T1000 (cell line): ENCODE measurements around the gene SERPINE2.
A peak's percentile ranks its signal among the peaks of the same experiment; 100 is the strongest.
"Not testable (repeated sequence)": the region's sequence is repeated elsewhere in the genome, so short reads cannot be mapped to it uniquely, and the experiment has no call there.

Experiments used
- DNase-seq: peaks from one replicate; lab custom pipeline; 2025; ENCODE audit warnings: mixed read lengths; lab: John Stamatoyannopoulos, UW

Gene SERPINE2

GRCh38 chr2:224014336-224014735, 24.8 kb downstream of the SERPINE2 start:
- DNase-seq, result no peak

DNA sequence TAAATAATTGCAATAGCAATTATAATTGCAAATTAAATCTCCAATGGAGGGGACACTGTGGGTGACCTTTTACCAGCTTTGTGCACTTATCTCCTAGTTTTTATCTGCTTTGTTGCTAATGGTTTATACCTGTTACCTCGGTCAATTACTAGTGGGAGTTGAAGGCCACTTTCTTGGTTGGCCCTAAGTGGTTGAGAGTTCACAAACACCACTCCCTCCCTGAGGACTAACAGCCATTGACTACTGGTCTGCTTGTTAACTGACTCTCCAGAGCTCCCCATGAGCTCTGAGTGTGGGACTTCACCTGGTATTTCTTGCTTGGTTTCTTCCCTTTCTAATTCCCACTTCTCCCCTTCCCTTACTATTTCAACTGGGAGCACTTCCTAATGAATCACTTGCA, 27.2 kb downstream of the SERPINE2 start:
- DNase-seq, result no peak

- no peak for DNase-seq
Measured at GRCh38 chr2:224009605-224010315, 29.3 kb downstream of the SERPINE2 start.

GRCh38 chr2:224008702-224009261, 30.3 kb downstream of the SERPINE2 start:
- DNase-seq, result no peak

DNA sequence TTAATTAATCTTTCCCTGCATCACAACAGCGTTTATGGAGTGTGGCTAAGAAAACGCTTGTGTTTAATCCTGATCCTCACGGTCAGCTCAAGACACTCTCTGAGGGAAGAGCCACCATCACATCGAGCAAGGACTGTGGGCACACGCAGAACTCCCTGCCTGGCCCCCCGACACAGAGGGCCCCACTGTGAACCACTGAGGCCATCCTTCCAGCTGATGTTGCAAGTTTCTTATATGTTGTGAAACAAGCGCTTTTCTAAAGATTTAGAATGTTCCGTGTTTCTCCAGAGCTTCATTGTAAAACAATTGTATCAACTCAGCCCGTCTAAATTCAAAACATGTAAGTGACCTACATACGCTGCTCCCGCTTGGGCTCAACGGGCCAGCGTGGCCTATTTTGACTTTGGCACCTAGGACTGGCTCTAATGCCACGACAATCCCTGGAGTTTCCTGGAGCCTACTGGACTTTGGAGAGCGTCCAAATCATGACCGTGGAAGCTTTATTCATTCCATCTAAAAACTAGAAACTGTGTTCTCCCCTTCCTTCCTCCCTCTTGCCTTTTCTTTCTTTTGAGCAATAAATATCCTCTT, 34.9 kb downstream of the SERPINE2 start:
- no peak for DNase-seq

DNA sequence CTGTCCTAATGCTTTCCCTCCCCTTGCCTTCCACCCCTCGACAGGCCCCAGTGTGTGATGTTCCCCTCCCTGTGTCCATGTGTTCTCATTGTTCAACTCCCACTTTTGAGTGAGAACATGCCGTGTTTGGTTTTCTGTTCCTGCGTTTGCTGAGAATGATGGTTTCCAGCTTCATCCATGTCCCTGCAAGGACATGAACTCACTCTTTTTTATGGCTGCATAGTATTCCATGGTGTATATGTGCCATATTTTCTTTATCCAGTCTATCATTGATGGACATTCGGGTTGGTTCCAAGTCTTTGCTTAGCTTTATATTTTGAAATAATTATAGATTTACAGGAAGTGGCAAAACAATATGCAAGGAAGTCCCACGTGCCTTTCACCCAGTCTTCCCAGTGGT, 38.4 kb downstream of the SERPINE2 start:
- not testable (repeated sequence) for DNase-seq

DNA sequence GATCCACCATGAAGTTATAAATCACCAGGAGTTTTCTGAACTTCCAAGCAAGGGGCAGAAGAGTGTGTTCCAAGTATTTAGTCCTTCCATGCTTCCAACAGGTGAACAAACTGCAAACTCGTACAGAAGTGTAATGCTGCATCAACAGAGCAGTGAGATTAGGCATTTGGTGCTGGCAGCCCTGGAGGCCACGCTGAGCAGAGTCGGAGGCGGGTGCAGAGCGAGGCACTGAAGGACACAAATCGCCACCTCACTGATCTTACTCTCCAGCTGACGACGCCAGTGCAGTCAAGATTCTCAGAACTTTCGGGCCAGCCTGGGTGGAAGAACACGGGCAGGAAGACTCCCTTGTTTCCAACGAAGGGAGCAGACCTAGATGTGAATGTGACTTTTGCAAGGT, 39.2 kb downstream of the SERPINE2 start:
- DNase-seq, result no peak

- DNase-seq, result no peak
Measured at GRCh38 chr2:223998948-223999347, 40.1 kb downstream of the SERPINE2 start.

DNA sequence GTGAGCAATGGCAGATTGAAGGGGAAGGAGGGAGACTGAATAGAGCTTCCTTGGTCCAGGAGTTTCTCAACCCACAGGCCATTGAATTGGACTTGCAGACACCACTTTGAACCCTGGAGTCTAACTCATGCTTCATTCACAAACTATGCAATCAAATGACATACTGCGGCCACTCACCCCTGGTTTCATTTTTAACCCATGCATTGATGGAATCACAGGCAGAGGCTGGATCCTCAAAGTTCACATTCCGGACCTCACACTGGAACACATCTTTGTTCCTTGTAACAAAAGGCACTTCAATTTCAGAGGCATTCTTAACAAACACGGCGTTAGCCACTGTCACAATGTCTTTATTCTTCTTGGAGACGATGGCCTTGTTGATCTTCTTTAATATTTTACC, 41.1 kb downstream of the SERPINE2 start:
- DNase-seq, result no peak

DNA sequence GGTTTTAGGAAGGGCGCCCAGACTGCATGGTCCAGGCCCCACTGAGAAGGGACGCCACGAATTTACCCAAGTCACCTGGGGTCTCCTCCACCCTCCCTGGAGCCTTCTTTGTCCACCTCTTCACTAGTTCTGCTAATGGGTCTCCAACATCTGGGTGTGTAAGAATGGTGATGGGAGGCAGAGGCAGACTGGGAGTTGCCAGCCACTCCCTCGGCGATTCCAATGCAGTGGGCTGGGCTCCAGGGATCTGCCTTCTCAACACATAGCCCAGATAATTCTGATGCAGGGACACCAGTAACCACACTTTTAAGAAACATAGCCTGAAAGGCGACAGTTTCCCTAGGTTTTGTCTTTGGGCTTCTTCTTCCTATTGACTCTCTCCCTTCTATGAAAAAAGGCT, 42.7 kb downstream of the SERPINE2 start:
- no peak for DNase-seq

DNA sequence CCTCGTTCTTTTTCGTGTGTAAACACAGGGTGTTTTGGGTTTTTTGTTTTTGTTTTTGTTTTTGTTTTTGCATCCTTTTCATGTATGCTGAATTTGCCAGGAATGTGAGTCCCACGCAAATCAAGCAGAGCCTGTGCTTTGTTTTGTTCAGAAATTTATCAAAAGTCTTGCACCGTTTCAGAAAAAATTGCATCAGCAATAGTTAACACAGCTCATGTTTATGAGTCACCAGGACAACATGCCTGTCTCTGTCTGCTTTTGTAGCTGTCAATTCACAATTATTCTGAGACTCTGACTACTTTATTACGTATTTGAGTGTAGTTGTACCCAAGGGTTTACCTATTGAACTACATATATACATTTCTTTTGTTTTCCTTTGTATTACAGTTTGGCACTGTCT, 43.5 kb downstream of the SERPINE2 start:
- DNase-seq, result no peak

GRCh38 chr2:223994562-223995162, 44.4 kb downstream of the SERPINE2 start:
- DNase-seq, result no peak

DNA sequence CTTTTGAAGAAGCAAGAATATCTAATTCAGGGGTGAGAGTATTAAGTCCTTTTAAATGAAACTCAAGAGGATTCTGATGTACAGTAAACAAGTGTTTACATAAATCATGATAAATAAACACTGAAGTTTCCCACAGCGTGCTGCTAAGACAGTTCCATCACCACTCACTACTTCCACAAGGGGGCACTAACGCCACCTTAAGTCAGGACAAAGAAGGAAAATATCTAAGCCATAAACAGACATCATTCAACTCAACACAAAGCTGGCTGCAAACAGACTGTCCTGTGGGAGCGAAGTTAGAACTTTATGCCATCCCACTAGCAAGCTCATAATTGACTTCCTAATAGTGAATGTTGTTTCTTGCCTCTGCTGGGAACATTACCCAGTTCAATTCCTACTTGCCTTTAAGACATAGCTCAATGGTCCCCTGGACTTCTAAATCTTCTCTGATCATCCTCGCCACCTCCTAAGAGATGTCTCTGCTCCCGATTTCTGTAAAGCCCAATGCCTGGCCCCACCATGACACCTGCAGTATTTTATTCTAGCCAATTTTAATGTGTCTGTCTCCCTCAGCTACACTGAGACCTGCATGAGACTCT, 45.4 kb downstream of the SERPINE2 start:
- DNase-seq, result peak; percentile 26

DNA sequence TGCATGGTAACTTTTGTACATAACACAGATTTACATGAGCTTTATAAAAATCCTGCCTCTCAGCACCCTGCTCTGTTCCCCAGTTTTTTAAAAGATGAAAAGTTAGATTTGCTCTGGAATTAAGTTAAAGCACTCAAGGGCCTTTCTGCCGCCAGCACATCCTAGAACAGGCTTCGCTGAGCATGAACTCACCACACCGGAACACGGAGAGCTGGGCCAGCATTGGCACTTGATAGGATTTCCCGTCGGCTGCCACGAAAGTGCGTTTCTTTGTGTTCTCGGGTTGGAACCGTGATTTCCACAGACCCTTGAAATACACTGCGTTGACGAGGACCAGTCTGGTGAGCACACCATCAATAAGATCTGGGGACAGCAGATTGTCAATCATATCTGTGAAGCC, 47.5 kb downstream of the SERPINE2 start:
- DNase-seq, result no peak

DNA sequence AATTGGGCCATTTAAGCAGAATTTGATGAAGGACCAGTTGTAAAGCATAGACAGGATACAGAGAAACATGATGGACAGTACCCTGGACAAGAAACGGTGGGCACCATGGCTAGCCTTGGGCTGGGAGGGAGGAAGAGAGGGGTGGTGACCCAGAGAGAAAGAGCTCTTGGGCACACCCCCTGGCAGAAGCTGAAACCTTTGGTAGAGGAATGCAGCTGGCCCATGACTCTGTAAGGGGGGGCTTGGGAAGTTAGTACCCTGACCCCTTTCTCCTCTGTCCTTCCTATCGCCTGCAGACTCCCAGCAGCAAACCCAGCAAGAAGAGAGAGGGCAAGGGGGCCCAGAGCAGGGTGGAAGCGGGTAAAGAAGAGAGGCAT, 49.2 kb downstream of the SERPINE2 start:
- DNase-seq, result no peak

- DNase-seq, result no peak
Measured at GRCh38 chr2:223989206-223989855, 49.8 kb downstream of the SERPINE2 start.

DNA sequence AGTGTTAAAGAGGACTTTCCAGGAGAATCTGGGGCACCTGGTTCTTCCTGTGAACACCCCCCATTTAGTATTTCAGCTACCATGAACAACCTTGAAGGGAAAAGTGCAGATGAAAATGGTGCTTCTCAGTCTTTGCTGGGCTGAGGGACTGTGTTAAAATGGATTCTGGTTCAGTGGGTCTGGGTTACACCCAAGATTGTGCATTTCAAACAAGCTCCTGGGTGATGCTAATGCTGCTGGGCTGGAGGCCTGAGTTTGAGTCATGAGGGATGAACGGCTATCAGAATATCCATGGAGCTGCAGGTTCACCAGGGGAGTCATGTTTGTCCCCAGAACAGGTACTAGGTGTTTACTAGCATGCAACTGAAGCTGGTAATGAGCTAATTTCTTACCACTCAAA, 57.8 kb downstream of the SERPINE2 start:
- no peak for DNase-seq

- DNase-seq, result no peak
Measured at GRCh38 chr2:223980803-223981202, 58.3 kb downstream of the SERPINE2 start.

DNA sequence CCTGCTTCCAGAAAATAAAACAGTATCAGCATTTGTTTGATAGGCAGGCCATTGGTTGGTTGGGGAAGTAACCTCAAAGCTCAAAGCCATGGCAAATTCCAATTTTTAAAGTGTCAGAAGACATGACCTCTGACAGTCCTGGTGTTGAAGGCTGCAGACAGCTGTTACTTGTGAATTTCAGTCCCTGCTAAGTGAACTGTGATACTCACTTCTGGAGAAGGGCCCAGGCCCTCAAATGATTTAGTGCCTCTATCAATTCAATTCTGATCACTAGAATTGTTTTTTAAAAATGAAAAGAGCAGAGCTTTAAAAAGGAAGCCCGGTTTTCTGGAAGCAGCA, 58.7 kb downstream of the SERPINE2 start:
- no peak for DNase-seq

DNA sequence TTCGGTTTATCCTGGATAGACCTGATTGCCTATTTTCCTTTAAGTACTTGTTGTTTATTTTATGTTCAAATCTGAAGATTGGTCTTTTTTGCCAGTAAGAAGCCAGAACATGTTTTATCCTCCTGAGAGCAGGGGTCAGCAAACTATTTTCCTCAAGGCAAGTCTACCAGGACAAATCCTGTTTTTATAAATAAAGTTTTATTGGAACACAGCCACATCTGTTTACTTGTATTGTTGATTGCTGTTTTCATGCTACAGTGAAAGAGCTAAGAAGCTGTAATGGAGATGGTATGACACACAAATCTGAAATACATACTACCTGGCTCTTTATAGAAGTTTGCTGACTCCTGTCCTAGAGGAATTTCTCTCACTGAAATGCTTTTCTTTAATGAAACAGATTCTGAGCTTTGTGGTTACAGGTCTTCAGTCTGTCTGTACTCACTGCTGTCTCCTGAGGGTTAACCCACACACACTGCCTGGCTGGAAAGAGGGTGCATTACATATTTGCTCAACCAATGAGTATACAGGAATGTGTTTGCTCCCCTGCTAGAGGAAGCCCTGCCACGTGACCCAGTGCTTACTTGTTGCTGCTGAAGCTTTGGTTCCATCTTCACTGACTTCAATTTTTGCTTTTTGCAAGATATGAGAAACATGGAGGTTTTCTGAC, 59.2 kb downstream of the SERPINE2 start:
- no peak for DNase-seq

- DNase-seq, result no peak
Measured at GRCh38 chr2:223978451-223978850, 60.6 kb downstream of the SERPINE2 start.

DNA sequence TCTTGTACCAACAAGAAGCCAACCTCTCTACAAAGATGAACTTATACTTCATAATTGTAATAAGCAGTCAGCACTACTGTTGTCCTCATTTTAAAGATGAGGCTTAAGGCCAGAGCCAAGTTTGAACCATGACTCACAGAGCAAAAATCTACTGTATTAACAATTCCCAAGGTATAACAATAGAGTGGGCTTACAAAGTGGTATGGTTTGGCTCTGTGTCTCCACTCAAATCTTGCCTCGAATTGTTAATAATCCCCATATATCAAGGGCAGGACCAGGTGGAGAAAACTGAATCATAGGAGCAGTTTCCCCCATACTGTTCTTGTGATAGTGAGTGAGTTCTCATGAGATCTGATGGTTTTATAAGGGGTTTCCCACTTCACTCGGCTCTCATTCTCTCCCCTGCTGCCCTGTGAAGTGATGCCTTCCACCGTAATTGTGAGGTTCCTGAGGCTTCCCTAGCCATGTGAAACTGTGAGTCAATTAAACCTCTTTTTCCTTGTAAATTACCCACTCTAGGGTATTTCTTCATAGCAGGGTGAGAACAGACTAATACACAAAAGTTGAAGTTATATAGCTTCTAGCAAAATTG, 62.4 kb downstream of the SERPINE2 start:
- DNase-seq, result no peak
